C4-2B (cell line): Measurements from ENCODE around the gene KNOP1.
"Not testable (repeated sequence)": the region's sequence is repeated elsewhere in the genome, so short reads cannot be mapped to it uniquely, and the experiment has no call there.

Experiments
- CTCF ChIP-seq: fragments of 450-650 bp; conservative IDR thresholded peaks from 2 replicates; pipeline ENCODE4 v1.5.1; 2017; ENCODE audit warnings: mild to moderate bottlenecking
- ZFX ChIP-seq: fragments of 450-650 bp; IDR thresholded peaks from 2 replicates; pipeline ENCODE4 v1.6.1; 2017

DNA sequence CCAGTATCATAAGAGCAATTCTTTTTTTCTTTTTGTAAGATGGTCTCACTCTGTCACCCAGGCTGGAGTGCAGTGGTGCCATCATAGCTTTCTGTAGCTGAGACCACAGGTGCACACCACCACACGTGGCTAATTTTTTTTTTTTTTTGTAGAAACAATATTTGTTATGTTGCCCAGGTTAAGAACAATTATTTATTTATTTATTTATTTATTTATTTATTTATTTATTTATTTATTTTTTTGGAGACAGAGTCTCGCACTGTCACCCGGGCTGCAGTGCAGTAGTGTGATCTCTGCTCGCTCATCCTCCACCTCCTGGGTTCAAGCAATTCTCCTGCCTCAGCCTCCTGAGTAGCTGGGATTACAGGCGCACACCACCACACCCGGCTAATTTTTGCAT lies 38.7 kb downstream of the KNOP1 start:
- not testable (repeated sequence) for TF ChIP-seq CTCF, ZFX
